Right atrium auricular region (tissue), 2 donors: ENCODE data around the gene YIPF3. TPM values are rescaled to one million over a fixed set of nuclear protein-coding genes. Genes with fewer than 3 reads are reported as not detected.
"Not testable (repeated sequence)": the region's sequence is repeated elsewhere in the genome, so short reads cannot be mapped to it uniquely, and the experiment has no call there.

Source experiments
- DNase-seq: peaks from one replicate; pipeline ENCODE4 v3.0.0-alpha.2; 2019; ENCODE audit warnings: low spot score
- H3K27ac ChIP-seq, 2 donors: fragments of 200-600 bp; sonication (generic); 1 replicate in 1 of 2; 2 replicates in 1 of 2; pipeline ENCODE4 v1.5.1; 2016 to 2019
- H3K27me3 ChIP-seq, 2 donors: fragments of 200-600 bp; sonication (generic); one replicate each; pipeline versions ENCODE4 v1.5.1 to v1.6.0; 2017 to 2019
- H3K36me3 ChIP-seq: fragments of 200-600 bp; sonication (generic); one replicate; pipeline ENCODE4 v1.5.1; 2016
- H3K4me1 ChIP-seq, 2 donors: fragments of 200-600 bp; sonication (generic); one replicate each; pipeline versions ENCODE4 v1.5.1 to v1.6.0; 2017 to 2019
- H3K4me3 ChIP-seq, 2 donors: fragments of 200-600 bp; sonication (generic); 1 replicate in 1 of 2; 2 replicates in 1 of 2; pipeline ENCODE4 v1.5.1; 2017 to 2019; ENCODE audit warnings: mild to moderate bottlenecking in 1 of 2, moderate library complexity in 1 of 2
- H3K9me3 ChIP-seq, 2 donors: fragments of 200-600 bp; sonication (generic); one replicate each; pipeline ENCODE4 v1.5.1; 2019
- CTCF ChIP-seq, 2 donors: fragments of 200-600 bp; sonication (generic); IDR thresholded peaks; one replicate each; pipeline ENCODE4 v1.5.1; 2019; ENCODE audit warnings: antibody characterized with exemption in 2 of 2
- total RNA-seq, 2 donors: library from RNA; depleted of rRNA; stranded (reverse); fragments of >200 nt; gene quantifications; one replicate each; pipeline ENCODE4 v1.1.0, GENCODE V29; 2016

YIPF3 gene
- total RNA-seq, 2 donors from 2014 or later: 84.0 to 103 TPM

- no peaks in the 10 kb centered on the region for H3K27me3 ChIP-seq
- TF ChIP-seq CTCF (IDR thresholded peaks at IDR 0.05): no peak
- H3K9me3 ChIP-seq: no peaks in the 10 kb centered on the region
- DNase-seq: no peak
- H3K27ac ChIP-seq: no peak overlapping the region
- no peaks in the 10 kb centered on the region for H3K4me1 ChIP-seq
- H3K36me3 ChIP-seq: peaks cover 46% of the 10 kb centered on the region
- H3K4me3 ChIP-seq: no peak overlapping the region
Measured at GRCh38 chr6:43540507-43540906, 23.8 kb upstream of the YIPF3 start.

- not testable (repeated sequence) for DNase-seq
Measured at GRCh38 chr6:43539409-43539808, 22.7 kb upstream of the YIPF3 start.

DNA sequence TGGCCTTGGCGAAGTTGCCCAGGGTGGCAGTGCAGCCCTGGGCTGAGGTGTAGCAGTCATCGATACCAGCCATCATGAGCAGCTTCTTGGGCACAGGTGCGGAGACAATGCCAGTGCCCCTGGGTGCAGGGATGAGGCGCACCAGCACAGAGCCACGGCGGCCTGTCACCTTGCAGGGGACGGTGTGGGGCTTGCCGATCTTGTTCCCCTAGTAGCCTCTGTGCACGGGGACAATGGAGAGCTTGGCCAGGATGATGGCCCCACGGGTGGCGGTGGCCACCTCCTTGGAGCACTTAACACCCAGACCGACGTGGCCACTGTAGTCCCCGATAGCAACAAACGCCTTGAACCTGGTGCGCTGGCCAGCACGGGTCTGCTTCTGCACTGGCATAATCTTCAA is 22.3 kb upstream of the YIPF3 start:
- DNase-seq, H3K4me3 ChIP-seq, H3K27ac ChIP-seq, H3K4me1 ChIP-seq, H3K9me3 ChIP-seq, H3K27me3 ChIP-seq: not testable (repeated sequence)
- peaks cover 32% of the 10 kb centered on the region for H3K36me3 ChIP-seq

More at GRCh38 chr6:43539409-43539808, 22.7 kb upstream of the YIPF3 start:
- not testable (repeated sequence) for H3K4me3 ChIP-seq, H3K27ac ChIP-seq, H3K4me1 ChIP-seq, H3K27me3 ChIP-seq, H3K9me3 ChIP-seq
- peaks cover 35% of the 10 kb centered on the region for H3K36me3 ChIP-seq

- Histone ChIP-seq H3K36me3 (peaks cover 58% of the 10 kb centered on the region), H3K27ac (no peak overlapping the region), H3K27me3 (no peaks in the 10 kb centered on the region), H3K4me1 (no peaks in the 10 kb centered on the region), H3K4me3 (no peak overlapping the region), H3K9me3 (no peaks in the 10 kb centered on the region)
- DNase-seq: no peak
- no peak for TF ChIP-seq CTCF (IDR thresholded peaks at IDR 0.05)
Measured at GRCh38 chr6:43532201-43532600, 15.5 kb upstream of the YIPF3 start.

DNA sequence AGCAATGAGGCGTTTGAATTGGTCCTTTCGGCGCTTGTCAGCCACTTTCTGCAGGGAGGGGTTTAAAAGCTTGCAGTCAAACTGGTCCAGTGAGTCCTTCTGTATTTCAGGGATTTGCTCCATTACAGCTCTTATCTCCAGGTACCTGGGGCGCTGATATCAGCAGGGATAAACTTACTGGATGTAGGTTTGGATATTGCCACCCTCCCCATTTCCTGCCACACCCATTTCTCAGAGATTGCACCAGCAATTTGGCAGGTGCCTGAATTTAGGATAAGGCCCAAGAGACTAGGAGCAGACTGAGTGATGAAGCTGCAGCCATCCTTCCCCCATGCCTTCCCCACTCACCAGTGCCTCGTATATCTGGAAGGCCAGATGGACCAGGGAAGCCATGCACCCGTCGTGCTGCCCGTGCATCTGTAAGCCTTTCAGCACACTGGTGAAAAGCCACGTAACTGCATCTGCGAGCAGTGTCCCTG is 7.8 kb upstream of the YIPF3 start:
- no peak overlapping the region for H3K4me3 ChIP-seq
- no peaks in the 10 kb centered on the region for H3K9me3 ChIP-seq
- no peaks in the 10 kb centered on the region for H3K27me3 ChIP-seq
- H3K27ac ChIP-seq: no peak overlapping the region
- TF ChIP-seq CTCF (IDR thresholded peaks at IDR 0.05): no peak
- no peak for DNase-seq
- no peaks in the 10 kb centered on the region for H3K4me1 ChIP-seq
- peaks cover 97% of the 10 kb centered on the region for H3K36me3 ChIP-seq

- no peaks in the 10 kb centered on the region for H3K9me3 ChIP-seq
- TF ChIP-seq CTCF (IDR thresholded peaks at IDR 0.05): no peak
- no peaks in the 10 kb centered on the region for H3K27me3 ChIP-seq
- H3K27ac ChIP-seq: no peak overlapping the region
- peaks cover 0 to 6% of the 10 kb centered on the region in 2 donors for H3K4me1 ChIP-seq
- no peak for DNase-seq
- peaks cover 91% of the 10 kb centered on the region for H3K36me3 ChIP-seq
- no peak overlapping the region for H3K4me3 ChIP-seq
Measured at GRCh38 chr6:43523284-43523683, 6.6 kb upstream of the YIPF3 start.

DNA sequence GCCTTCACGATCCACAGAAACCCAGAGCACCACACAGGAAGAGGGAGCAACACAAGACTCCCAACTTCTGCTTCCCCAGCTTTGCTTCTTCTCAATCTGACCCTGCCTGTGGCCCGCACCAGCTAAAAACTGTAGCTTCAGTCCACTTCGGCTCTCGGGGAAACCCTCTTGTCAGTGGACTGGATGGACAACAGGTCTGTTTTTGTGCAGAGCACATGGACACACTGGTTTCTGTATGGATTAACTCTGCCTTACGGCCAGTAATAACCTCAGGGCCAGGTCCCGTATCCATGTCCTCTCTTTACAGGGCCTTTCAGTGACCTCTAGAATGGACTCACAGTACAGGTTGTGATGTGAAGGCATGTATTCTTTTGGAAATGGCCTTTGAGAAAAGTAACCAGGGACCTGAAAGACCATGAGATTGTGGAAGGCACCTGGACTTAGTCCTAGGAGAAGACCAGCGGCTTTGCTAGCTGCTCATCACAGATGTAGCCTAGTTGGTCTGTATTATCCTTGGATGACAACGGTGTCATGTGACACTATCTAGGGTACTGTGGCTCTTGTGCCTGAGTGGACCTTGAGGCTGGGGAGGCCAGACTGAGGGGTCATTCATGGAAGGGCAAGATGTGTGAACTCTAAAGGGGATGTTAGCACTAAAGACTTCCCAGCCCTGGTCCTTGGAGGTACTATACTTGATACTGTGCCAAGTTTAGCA is 6.0 kb upstream of the YIPF3 start:
- H3K4me3 ChIP-seq: no peak overlapping the region
- H3K27me3 ChIP-seq: no peaks in the 10 kb centered on the region
- TF ChIP-seq CTCF (IDR thresholded peaks at IDR 0.05): no peak
- H3K4me1 ChIP-seq: peaks cover 0 to 12% of the 10 kb centered on the region in 2 donors
- H3K36me3 ChIP-seq: peaks cover 85% of the 10 kb centered on the region
- H3K27ac ChIP-seq: no peak overlapping the region
- no peaks in the 10 kb centered on the region for H3K9me3 ChIP-seq
- no peak for DNase-seq
